WTC11 (cell line): ENCODE measurements around the gene FCMR. TPM values are rescaled to one million over a fixed set of nuclear protein-coding genes. Genes with fewer than 3 reads are reported as not detected.

Source experiments
- ATAC-seq: fragments of 200-7000 bp; cut with Tn5 transposase; 2 replicates; pipeline ENCODE4 v1.10.0; 2021; ENCODE audit warnings: mild to moderate bottlenecking, moderate library complexity
- CTCF ChIA-PET: fragments of 300-600 bp; sonication (Branson Sonifier 250); formaldehyde crosslinking; loops from one replicate; lab custom pipeline; 2021; ENCODE audit warnings: antibody characterized with exemption; lab: Charles Lee
- POLR2A ChIA-PET: fragments of 350-600 bp; sonication (Branson Sonifier 250); formaldehyde crosslinking; loops from one replicate; lab custom pipeline; 2021; ENCODE audit warnings: antibody characterized with exemption; lab: Charles Lee
- DNase-seq: peaks from one replicate; pipeline ENCODE4 v3.0.0; 2021; ENCODE audit warnings: low spot score
- H3K27ac Mint-ChIP-seq: 2 replicates; pipeline ENCODE4 v1.8.0; 2021; ENCODE audit warnings: mixed read lengths
- H3K27me3 Mint-ChIP-seq: 2 replicates; pipeline ENCODE4 v1.8.0; 2021; ENCODE audit warnings: low read depth, mild to moderate bottlenecking, moderate library complexity, mixed read lengths
- H3K36me3 Mint-ChIP-seq: 2 replicates; pipeline ENCODE4 v1.8.0; 2021; ENCODE audit warnings: mixed read lengths
- H3K4me1 Mint-ChIP-seq: 2 replicates; pipeline ENCODE4 v1.8.0; 2022; ENCODE audit warnings: mixed read lengths
- H3K4me3 Mint-ChIP-seq: 2 replicates; pipeline ENCODE4 v1.8.0; 2021; ENCODE audit warnings: mild to moderate bottlenecking, moderate library complexity, mixed read lengths
- H3K9me3 Mint-ChIP-seq: 2 replicates; pipeline ENCODE4 v1.8.0; 2021; ENCODE audit warnings: mixed read lengths
- AR ChIP-seq: fragments of 250-450 bp; sonication (Bioruptor Pico); IDR thresholded peaks from 2 replicates; pipeline ENCODE4 v1.9.0; 2021; ENCODE audit warnings: mild to moderate bottlenecking
- CDX4 ChIP-seq: fragments of 250-450 bp; sonication (Bioruptor Pico); IDR thresholded peaks from 2 replicates; pipeline ENCODE4 v1.9.0; 2021; ENCODE audit warnings: moderate library complexity, mild to moderate bottlenecking, inconsistent platforms, borderline replicate concordance
- ELF4 ChIP-seq: sonication (generic); formaldehyde crosslinking; IDR thresholded peaks from 2 replicates; pipeline ENCODE4 v1.8.1; 2022; ENCODE audit warnings: low read depth, mild to moderate bottlenecking, moderate library complexity, missing genetic modification reagents
- ESRRA ChIP-seq: sonication (generic); formaldehyde crosslinking; IDR thresholded peaks from 2 replicates; pipeline ENCODE4 v1.8.1; 2022; ENCODE audit warnings: mild to moderate bottlenecking, missing genetic modification reagents, borderline replicate concordance
- GRHL2 ChIP-seq: fragments of 250-450 bp; sonication (Bioruptor Pico); IDR thresholded peaks from 2 replicates; pipeline ENCODE4 v1.8.0; 2022; ENCODE audit warnings: mild to moderate bottlenecking, moderate library complexity; ENCODE audit not compliant: insufficient replicate concordance, severe bottlenecking
- JAZF1 ChIP-seq: fragments of 250-450 bp; sonication (Bioruptor Pico); IDR thresholded peaks from 2 replicates; pipeline ENCODE4 v1.9.0; 2021; ENCODE audit warnings: moderate library complexity, mild to moderate bottlenecking, inconsistent platforms
- OVOL2 ChIP-seq: fragments of 250-450 bp; sonication (Bioruptor Pico); IDR thresholded peaks from 2 replicates; pipeline ENCODE4 v1.9.0; 2021; ENCODE audit warnings: mild to moderate bottlenecking, borderline replicate concordance
- TCF7 ChIP-seq: sonication (generic); formaldehyde crosslinking; IDR thresholded peaks from 2 replicates; pipeline ENCODE4 v1.8.0; 2022; ENCODE audit warnings: mild to moderate bottlenecking, low read depth, missing genetic modification reagents, moderate library complexity
- ZNF219 ChIP-seq: sonication (generic); formaldehyde crosslinking; IDR thresholded peaks from 2 replicates; pipeline ENCODE4 v1.8.0; 2023; ENCODE audit warnings: missing genetic modification reagents, mild to moderate bottlenecking, borderline replicate concordance
- total RNA-seq: library from RNA; stranded (reverse); gene quantifications from 3 replicates; pipeline ENCODE4 v1.2.3, GENCODE V29; 2021
- TF ChIP-seq, protein P1 (sequence below): sonication (generic); formaldehyde crosslinking; IDR thresholded peaks from 2 replicates; pipeline ENCODE4 v1.8.0; 2023; ENCODE audit warnings: mild to moderate bottlenecking, missing genetic modification reagents
- TF ChIP-seq, protein P2 (sequence below): sonication (generic); formaldehyde crosslinking; IDR thresholded peaks from 2 replicates; pipeline ENCODE4 v1.8.1; 2022; ENCODE audit warnings: low read depth, missing genetic modification reagents, borderline replicate concordance
- TF ChIP-seq, protein P3 (sequence below): sonication (generic); formaldehyde crosslinking; conservative IDR thresholded peaks from 2 replicates; pipeline ENCODE4 v1.8.1; 2023; ENCODE audit warnings: mild to moderate bottlenecking, low read depth, missing genetic modification reagents, moderate library complexity
- TF ChIP-seq, protein P4 (sequence below): sonication (generic); formaldehyde crosslinking; IDR thresholded peaks from 2 replicates; pipeline ENCODE4 v1.8.1; 2023; ENCODE audit warnings: mild to moderate bottlenecking, missing genetic modification reagents
- TF ChIP-seq, protein P5 (sequence below): sonication (generic); formaldehyde crosslinking; IDR thresholded peaks from 2 replicates; pipeline ENCODE4 v1.8.0; 2022; ENCODE audit warnings: mild to moderate bottlenecking, missing genetic modification reagents

The FCMR gene
- total RNA-seq, 1 experiment from 2014 or later: 1.0 TPM

DNA sequence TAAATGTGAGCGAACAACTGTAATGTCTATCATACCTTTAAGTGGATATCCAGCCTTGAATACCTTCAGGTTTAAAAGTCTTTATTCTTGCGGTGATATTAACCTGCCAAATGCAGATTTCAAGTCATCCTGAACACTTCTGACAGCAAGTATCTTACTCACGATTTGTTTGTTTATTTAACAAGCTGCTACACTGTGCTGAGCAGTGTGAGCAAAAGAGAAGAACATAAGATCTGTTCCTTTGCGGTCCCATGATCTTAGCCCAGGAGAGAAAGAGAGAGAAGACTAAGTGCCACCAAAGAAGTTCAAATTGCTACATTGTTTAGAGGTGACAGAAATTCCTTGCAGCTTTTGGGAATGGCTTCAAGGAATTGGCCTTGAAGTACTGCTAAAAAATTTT is 34.0 kb downstream of the FCMR start (continued):
- TF ChIP-seq CDX4: no peak
- TF ChIP-seq, protein P1, sequence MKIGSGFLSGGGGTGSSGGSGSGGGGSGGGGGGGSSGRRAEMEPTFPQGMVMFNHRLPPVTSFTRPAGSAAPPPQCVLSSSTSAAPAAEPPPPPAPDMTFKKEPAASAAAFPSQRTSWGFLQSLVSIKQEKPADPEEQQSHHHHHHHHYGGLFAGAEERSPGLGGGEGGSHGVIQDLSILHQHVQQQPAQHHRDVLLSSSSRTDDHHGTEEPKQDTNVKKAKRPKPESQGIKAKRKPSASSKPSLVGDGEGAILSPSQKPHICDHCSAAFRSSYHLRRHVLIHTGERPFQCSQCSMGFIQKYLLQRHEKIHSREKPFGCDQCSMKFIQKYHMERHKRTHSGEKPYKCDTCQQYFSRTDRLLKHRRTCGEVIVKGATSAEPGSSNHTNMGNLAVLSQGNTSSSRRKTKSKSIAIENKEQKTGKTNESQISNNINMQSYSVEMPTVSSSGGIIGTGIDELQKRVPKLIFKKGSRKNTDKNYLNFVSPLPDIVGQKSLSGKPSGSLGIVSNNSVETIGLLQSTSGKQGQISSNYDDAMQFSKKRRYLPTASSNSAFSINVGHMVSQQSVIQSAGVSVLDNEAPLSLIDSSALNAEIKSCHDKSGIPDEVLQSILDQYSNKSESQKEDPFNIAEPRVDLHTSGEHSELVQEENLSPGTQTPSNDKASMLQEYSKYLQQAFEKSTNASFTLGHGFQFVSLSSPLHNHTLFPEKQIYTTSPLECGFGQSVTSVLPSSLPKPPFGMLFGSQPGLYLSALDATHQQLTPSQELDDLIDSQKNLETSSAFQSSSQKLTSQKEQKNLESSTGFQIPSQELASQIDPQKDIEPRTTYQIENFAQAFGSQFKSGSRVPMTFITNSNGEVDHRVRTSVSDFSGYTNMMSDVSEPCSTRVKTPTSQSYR (CRISPR knock-in tag): no peak
- TF ChIP-seq, protein P2, sequence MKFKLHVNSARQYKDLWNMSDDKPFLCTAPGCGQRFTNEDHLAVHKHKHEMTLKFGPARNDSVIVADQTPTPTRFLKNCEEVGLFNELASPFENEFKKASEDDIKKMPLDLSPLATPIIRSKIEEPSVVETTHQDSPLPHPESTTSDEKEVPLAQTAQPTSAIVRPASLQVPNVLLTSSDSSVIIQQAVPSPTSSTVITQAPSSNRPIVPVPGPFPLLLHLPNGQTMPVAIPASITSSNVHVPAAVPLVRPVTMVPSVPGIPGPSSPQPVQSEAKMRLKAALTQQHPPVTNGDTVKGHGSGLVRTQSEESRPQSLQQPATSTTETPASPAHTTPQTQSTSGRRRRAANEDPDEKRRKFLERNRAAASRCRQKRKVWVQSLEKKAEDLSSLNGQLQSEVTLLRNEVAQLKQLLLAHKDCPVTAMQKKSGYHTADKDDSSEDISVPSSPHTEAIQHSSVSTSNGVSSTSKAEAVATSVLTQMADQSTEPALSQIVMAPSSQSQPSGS: no peak
- TF ChIP-seq, protein P3, sequence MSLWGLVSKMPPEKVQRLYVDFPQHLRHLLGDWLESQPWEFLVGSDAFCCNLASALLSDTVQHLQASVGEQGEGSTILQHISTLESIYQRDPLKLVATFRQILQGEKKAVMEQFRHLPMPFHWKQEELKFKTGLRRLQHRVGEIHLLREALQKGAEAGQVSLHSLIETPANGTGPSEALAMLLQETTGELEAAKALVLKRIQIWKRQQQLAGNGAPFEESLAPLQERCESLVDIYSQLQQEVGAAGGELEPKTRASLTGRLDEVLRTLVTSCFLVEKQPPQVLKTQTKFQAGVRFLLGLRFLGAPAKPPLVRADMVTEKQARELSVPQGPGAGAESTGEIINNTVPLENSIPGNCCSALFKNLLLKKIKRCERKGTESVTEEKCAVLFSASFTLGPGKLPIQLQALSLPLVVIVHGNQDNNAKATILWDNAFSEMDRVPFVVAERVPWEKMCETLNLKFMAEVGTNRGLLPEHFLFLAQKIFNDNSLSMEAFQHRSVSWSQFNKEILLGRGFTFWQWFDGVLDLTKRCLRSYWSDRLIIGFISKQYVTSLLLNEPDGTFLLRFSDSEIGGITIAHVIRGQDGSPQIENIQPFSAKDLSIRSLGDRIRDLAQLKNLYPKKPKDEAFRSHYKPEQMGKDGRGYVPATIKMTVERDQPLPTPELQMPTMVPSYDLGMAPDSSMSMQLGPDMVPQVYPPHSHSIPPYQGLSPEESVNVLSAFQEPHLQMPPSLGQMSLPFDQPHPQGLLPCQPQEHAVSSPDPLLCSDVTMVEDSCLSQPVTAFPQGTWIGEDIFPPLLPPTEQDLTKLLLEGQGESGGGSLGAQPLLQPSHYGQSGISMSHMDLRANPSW (CRISPR knock-in tag): no peak

- no peak for DNase-seq
- peaks cover 19% of the 10 kb centered on the region for H3K4me1 Mint-ChIP-seq
- H3K27me3 Mint-ChIP-seq: no peaks in the 10 kb centered on the region
- peaks cover 6% of the 10 kb centered on the region for H3K9me3 Mint-ChIP-seq
- H3K27ac Mint-ChIP-seq: no peak overlapping the region
- ChIA-PET CTCF (no interaction called here), POLR2A (no interaction called here)
- no peak overlapping the region for H3K4me3 Mint-ChIP-seq
- H3K36me3 Mint-ChIP-seq: no peaks in the 10 kb centered on the region
- no peak for ATAC-seq
- TF ChIP-seq JAZF1 (CRISPR knock-in tag) (no peak), AR (CRISPR knock-in tag) (no peak), TCF7 (CRISPR knock-in tag) (no peak), ZNF219 (CRISPR knock-in tag) (no peak), ELF4 (CRISPR knock-in tag) (no peak), OVOL2 (CRISPR knock-in tag) (no peak), ESRRA (no peak), GRHL2 (CRISPR knock-in tag) (no peak)
- TF ChIP-seq, protein P4, sequence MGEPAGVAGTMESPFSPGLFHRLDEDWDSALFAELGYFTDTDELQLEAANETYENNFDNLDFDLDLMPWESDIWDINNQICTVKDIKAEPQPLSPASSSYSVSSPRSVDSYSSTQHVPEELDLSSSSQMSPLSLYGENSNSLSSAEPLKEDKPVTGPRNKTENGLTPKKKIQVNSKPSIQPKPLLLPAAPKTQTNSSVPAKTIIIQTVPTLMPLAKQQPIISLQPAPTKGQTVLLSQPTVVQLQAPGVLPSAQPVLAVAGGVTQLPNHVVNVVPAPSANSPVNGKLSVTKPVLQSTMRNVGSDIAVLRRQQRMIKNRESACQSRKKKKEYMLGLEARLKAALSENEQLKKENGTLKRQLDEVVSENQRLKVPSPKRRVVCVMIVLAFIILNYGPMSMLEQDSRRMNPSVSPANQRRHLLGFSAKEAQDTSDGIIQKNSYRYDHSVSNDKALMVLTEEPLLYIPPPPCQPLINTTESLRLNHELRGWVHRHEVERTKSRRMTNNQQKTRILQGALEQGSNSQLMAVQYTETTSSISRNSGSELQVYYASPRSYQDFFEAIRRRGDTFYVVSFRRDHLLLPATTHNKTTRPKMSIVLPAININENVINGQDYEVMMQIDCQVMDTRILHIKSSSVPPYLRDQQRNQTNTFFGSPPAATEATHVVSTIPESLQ: no peak
- TF ChIP-seq, protein P5, sequence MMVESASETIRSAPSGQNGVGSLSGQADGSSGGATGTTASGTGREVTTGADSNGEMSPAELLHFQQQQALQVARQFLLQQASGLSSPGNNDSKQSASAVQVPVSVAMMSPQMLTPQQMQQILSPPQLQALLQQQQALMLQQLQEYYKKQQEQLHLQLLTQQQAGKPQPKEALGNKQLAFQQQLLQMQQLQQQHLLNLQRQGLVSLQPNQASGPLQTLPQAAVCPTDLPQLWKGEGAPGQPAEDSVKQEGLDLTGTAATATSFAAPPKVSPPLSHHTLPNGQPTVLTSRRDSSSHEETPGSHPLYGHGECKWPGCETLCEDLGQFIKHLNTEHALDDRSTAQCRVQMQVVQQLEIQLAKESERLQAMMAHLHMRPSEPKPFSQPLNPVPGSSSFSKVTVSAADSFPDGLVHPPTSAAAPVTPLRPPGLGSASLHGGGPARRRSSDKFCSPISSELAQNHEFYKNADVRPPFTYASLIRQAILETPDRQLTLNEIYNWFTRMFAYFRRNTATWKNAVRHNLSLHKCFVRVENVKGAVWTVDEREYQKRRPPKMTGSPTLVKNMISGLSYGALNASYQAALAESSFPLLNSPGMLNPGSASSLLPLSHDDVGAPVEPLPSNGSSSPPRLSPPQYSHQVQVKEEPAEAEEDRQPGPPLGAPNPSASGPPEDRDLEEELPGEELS (CRISPR knock-in tag): no peak
- TF ChIP-seq, protein P3 (CRISPR knock-in tag): no peak
- TF ChIP-seq, protein P1 (CRISPR knock-in tag): no peak
Observed at GRCh38 chr1:206886831-206887230, 34.9 kb downstream of the FCMR start.
